Heart left ventricle (tissue), 16 donors: ENCODE results near the gene SLIT3. TPM values are rescaled to one million over a fixed set of nuclear protein-coding genes. Genes with fewer than 3 reads are reported as not detected.
"Not testable (repeated sequence)": the region's sequence is repeated elsewhere in the genome, so short reads cannot be mapped to it uniquely, and the experiment has no call there.

Experiments used
- ATAC-seq, 4 donors: fragments of 200-7000 bp; cut with Tn5 transposase; one replicate each; pipeline ENCODE4 v1.9.1; 2020 to 2022; ENCODE audit warnings: moderate library complexity in 4 of 4, mild to moderate bottlenecking in 3 of 4, moderate number of reproducible peaks in 1 of 4
- DNase-seq, 5 donors: peaks; one replicate each; pipeline ENCODE4 v3.0.0-alpha.2; 2020
- H3K27ac ChIP-seq, 12 donors: fragments of 200-600 bp; sonication (generic) in 4 of 12; one replicate each; pipeline versions ENCODE4 v1.5.0 to v1.8.0; 2016 to 2022; ENCODE audit warnings: mild to moderate bottlenecking in 2 of 12
- H3K27me3 ChIP-seq, 9 donors: fragments of 200-600 bp; sonication (generic) in 2 of 9; one replicate each; pipeline versions ENCODE4 v1.5.1 to v1.8.0; 2016 to 2022; ENCODE audit warnings: mild to moderate bottlenecking in 3 of 9
- H3K36me3 ChIP-seq, 9 donors: fragments of 200-600 bp; sonication (generic) in 2 of 9; one replicate each; pipeline versions ENCODE4 v1.5.0 to v1.8.0; 2018 to 2022; ENCODE audit warnings: mild to moderate bottlenecking in 2 of 9
- H3K4me1 ChIP-seq, 12 donors: fragments of 200-600 bp; sonication (generic) in 4 of 12; one replicate each; pipeline versions ENCODE4 v1.5.0 to v1.8.0; 2016 to 2022; ENCODE audit warnings: mild to moderate bottlenecking in 3 of 12
- H3K4me3 ChIP-seq, 12 donors: fragments of 200-600 bp; sonication (generic) in 4 of 12; one replicate each; pipeline versions ENCODE4 v1.5.0 to v1.8.0; 2017 to 2022; ENCODE audit warnings: mild to moderate bottlenecking in 9 of 12, moderate library complexity in 4 of 12
- H3K9me3 ChIP-seq, 12 donors: fragments of 200-600 bp; sonication (generic) in 4 of 12; one replicate each; pipeline versions ENCODE4 v1.5.0 to v1.8.0; 2016 to 2022; ENCODE audit warnings: mild to moderate bottlenecking in 1 of 12
- POLR2A ChIP-seq, 2 donors: fragments of 450-650 bp; IDR thresholded peaks; one replicate each; pipeline ENCODE4 v1.6.1; 2017; ENCODE audit warnings: antibody characterized with exemption in 2 of 2, mild to moderate bottlenecking in 2 of 2, moderate library complexity in 2 of 2
- WGBS, 4 donors: extraction: QIAGEN DNeasy Blood & Tissue Kit in 2 of 4; methylation state at CpG; one replicate each; pipeline versions ENCODE4 v1.1.5 to v1.1.7; 2013 to 2018; 5-methylcytosine and 5-hydroxymethylcytosine counted together
- intact Hi-C, 10 donors: fragments of 100-400 bp; cut with DNase I; formaldehyde crosslinking; loops; one replicate each; pipeline versions ENCODE4 v1.11.1 to v1.14.2; 2022
- polyA plus RNA-seq, 2 donors: library from polyadenylated mRNA; stranded (reverse); fragments of 200-250 nt; gene quantifications; one replicate each; pipeline ENCODE4 v1.2.3, GENCODE V29; 2013
- total RNA-seq, 9 donors: library from RNA; depleted of rRNA in 2 of 9; stranded (reverse); fragments of >200 nt in 2 of 9; fragmentation: NEBNext Ultra II Directional in 3 of 9; extraction: Animal tissue kit (Norgen Biotek cat#: 25700) in 3 of 9; gene quantifications; one replicate each; pipeline versions ENCODE4 v1.1.0 to v1.2.4, GENCODE V29; 2016 to 2023
- TF ChIP-seq, protein P1 (sequence below), 12 donors: fragments of 200-600 bp; sonication (generic) in 4 of 12; IDR thresholded peaks; one replicate each; pipeline versions ENCODE4 v1.5.0 to v1.8.0; 2018 to 2022; ENCODE audit warnings: antibody characterized with exemption in 12 of 12, mild to moderate bottlenecking in 5 of 12
- donor health status: ischemic (EF 13 %, LVEDD 7.1; RV severe dilation, severe dysfunction).
- donor health status: healthy with polysubstance abuse.
- donor health status: DM: no; HTN: yes; CAD: no.
- donor health status: DM: no; HTN: no; CAD: no.
- donor health status: ischemic (EF 25% LVEDD 6.9; RV normal size, moderate dysfunction).
- donor health status: ischemic (EF 25% LVEDD 5.7; RV mildly dilated, moderate dysfunction).
- donor health status: healthy.
- donor health status: DM: yes; HTN: yes; CAD: no.
- donor health status: ischemic (EF 35%, LVEDD 5.7; RV mildly dilated, moderate dysfunction).
- donor health status: nonischemic (EF 11% LVEDD 7.7; RV severe dilation, severe dysfunction).
- donor health status: DM: yes; HTN: yes; CAD: no.
- donor health status: PGD.
- donor health status: ischemic (EF 29% LVEDD 5.4; RV normal size, mild dysfunction).
- donor health status: nonischemic (EF 23%, LVEDD 6.1; RV moderate dilation, normal function).

SLIT3 gene
- total and polyA plus RNA-seq, 11 donors = 2.3 to 40.3 (median 14.4) TPM

DNA sequence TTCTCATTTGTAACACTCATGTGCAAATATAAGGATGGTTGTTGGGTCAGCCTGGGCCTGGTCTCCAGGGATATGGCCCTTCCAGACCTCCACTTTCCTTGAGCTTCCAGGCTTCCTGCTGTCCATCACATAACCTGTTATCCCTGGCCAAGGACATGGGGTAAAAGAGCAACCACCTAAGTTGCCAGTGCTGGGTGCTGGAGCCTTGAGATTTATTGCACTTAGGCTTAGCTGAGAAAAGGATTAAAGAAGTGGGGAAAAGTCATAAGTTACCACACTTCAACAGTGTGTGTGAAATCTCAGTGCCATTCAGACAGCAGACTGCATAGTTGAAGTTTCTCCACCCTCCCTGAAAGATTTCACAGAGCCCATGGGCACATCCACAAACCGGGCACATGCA is 663.1 kb downstream of the SLIT3 start:
- DNase-seq (no peak), ATAC-seq (no peak)
- no peaks in the 10 kb centered on the region for H3K36me3 ChIP-seq
- no peaks in the 10 kb centered on the region for H3K4me1 ChIP-seq
- no peak overlapping the region for H3K27ac ChIP-seq
- TF ChIP-seq POLR2A (IDR thresholded peaks at IDR 0.05) = no peak
- TF ChIP-seq, protein P1, sequence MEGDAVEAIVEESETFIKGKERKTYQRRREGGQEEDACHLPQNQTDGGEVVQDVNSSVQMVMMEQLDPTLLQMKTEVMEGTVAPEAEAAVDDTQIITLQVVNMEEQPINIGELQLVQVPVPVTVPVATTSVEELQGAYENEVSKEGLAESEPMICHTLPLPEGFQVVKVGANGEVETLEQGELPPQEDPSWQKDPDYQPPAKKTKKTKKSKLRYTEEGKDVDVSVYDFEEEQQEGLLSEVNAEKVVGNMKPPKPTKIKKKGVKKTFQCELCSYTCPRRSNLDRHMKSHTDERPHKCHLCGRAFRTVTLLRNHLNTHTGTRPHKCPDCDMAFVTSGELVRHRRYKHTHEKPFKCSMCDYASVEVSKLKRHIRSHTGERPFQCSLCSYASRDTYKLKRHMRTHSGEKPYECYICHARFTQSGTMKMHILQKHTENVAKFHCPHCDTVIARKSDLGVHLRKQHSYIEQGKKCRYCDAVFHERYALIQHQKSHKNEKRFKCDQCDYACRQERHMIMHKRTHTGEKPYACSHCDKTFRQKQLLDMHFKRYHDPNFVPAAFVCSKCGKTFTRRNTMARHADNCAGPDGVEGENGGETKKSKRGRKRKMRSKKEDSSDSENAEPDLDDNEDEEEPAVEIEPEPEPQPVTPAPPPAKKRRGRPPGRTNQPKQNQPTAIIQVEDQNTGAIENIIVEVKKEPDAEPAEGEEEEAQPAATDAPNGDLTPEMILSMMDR (IDR thresholded peaks at IDR 0.05) = no peak
- no peaks in the 10 kb centered on the region for H3K27me3 ChIP-seq
- no peak overlapping the region for H3K4me3 ChIP-seq
- H3K9me3 ChIP-seq = no peaks in the 10 kb centered on the region
- intact Hi-C loops = no loop called here
- 64 to 93% (median 89%) methylated on average over 1 of the region's 1 CpG for WGBS, 4 donors

DNA sequence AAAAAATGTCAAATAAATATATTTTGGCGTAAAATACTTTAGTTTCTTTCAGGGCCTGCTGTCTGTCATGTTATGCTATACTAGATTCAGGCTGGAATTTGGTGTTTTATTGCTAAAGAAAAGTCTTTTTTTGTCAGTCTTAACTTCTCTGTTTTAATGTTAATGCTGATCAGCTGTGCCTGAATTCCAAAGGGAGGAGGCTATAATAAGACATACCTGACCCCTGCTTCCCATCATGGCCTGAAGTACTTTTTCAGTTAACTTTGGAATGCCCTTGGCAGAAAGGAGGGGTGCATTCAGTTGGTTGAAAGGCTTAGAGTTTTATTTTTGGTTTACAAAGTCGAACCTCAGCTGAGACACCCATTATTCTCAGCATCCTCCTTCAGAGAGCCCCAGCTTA is 663.7 kb downstream of the SLIT3 start:
- intact Hi-C loops = no loop called here
- no peak overlapping the region for H3K4me3 ChIP-seq
- DNase-seq = no peak
- H3K27me3 ChIP-seq = no peaks in the 10 kb centered on the region
- H3K4me1 ChIP-seq = no peaks in the 10 kb centered on the region
- H3K27ac ChIP-seq = no peak overlapping the region
- 76 to 84% (median 79%) methylated on average over 2 of the region's 2 CpGs for WGBS, 4 donors
- H3K9me3 ChIP-seq = no peaks in the 10 kb centered on the region
- H3K36me3 ChIP-seq = no peaks in the 10 kb centered on the region
- no peak for ATAC-seq
- TF ChIP-seq, protein P1 (IDR thresholded peaks at IDR 0.05) = no peak
- TF ChIP-seq POLR2A (IDR thresholded peaks at IDR 0.05) = no peak

DNA sequence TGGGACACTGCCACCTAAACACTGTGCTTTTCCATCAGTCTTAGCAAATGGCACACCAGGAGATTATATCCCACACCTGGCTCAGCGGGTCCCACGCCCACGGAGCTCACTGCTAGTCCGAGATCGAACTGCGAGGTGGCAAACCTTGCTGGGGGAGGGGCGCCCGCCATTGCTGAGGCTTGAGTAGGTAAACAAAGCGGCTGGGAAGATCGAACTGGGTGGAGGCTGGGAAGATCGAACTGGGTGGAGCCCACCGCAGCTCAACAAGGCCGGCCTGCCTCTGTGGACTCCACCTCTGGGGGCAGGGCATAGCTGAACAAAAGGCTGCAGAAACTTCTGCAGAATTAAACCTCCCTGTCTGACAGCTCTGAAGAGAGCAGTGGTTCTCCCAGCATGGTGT is 670.0 kb downstream of the SLIT3 start:
- intact Hi-C loops, ATAC-seq: not testable (repeated sequence)
- WGBS, 4 donors = 91 to 95% (median 93%) methylated on average over 12 to 13 of the region's 13 CpGs

DNA sequence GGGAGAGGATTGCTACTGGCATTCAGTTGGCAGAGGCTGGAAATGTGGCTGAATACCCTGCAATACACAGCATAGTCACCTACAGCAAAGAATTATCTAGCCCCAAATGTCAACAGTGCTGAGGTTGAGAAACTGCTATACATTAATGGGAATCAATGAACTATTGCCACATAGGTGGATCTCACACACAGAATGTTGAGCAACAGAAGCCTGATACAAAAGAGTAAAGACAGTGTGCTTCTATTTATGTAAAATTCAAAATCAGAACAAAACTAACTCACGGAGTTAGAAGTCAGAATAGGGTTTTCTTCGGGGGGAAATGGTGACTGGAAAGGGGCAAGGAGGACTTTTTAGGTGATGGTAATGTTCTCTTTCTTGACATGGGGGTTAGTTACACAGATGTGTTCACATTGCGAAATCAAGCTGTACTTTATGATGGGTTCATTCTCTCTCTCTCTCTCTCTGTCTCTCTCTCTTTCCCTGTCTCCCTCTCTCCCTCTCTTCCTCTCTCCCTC is 676.0 kb downstream of the SLIT3 start:
- H3K4me1 ChIP-seq = no peaks in the 10 kb centered on the region
- intact Hi-C loops = no loop called here
- DNase-seq (no peak), ATAC-seq (no peak)
- no peak overlapping the region for H3K4me3 ChIP-seq
- 73 to 91% (median 83%) methylated on average over 3 of the region's 3 CpGs for WGBS, 4 donors
- H3K36me3 ChIP-seq = no peaks in the 10 kb centered on the region
- no peaks in the 10 kb centered on the region for H3K9me3 ChIP-seq
- TF ChIP-seq POLR2A (IDR thresholded peaks at IDR 0.05) = no peak
- TF ChIP-seq, protein P1 (IDR thresholded peaks at IDR 0.05) = no peak
- H3K27ac ChIP-seq = no peak overlapping the region
- peaks cover 0 to 2% (median 0%) of the 10 kb centered on the region in 9 donors for H3K27me3 ChIP-seq

More for the DNA sequence above, 670.0 kb downstream of the SLIT3 start:
- H3K9me3 ChIP-seq, H3K27me3 ChIP-seq, DNase-seq, H3K4me3 ChIP-seq, H3K4me1 ChIP-seq, H3K27ac ChIP-seq, H3K36me3 ChIP-seq: not testable (repeated sequence)

DNA sequence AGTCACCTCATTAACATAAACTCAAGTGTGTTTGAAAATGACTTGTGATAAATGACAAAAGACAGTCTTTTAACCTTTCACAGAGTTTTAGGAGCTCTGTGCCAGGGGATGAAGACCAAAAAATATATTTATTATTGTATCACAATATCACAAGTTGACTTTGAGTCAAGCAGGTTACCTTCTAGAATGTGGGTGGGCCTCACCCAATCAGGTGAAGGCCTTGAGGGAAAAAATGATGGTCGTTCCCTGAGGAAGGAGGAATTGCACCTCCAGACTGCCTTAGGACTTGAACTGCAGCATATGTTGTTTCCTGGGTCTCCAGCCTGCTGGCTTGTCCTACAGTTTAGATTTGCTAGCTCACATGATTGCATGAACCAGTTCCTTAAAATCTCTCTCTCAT is 680.1 kb downstream of the SLIT3 start:
- DNase-seq (no peak), ATAC-seq (no peak)
- H3K4me1 ChIP-seq = no peaks in the 10 kb centered on the region
- no peak overlapping the region for H3K27ac ChIP-seq
- H3K36me3 ChIP-seq = no peaks in the 10 kb centered on the region
- no peak overlapping the region for H3K4me3 ChIP-seq
- intact Hi-C loops = no loop called here
- no peaks in the 10 kb centered on the region for H3K27me3 ChIP-seq
- WGBS, 4 donors = 67 to 83% (median 75%) methylated on average over 1 of the region's 1 CpG
- no peaks in the 10 kb centered on the region for H3K9me3 ChIP-seq
- TF ChIP-seq POLR2A (IDR thresholded peaks at IDR 0.05) = no peak
- TF ChIP-seq, protein P1 (IDR thresholded peaks at IDR 0.05) = no peak
